HG03460 (cell line): ENCODE data around the gene OR52A5.
"Not testable (repeated sequence)": the region's sequence is repeated elsewhere in the genome, so short reads cannot be mapped to it uniquely, and the experiment has no call there.

Experiments
- ATAC-seq: cut with Tn5 transposase; IDR thresholded peaks from one replicate; pipeline ENCODE4 v1.9.1; 2021; ENCODE audit not compliant: unreplicated experiment

Gene OR52A5

DNA sequence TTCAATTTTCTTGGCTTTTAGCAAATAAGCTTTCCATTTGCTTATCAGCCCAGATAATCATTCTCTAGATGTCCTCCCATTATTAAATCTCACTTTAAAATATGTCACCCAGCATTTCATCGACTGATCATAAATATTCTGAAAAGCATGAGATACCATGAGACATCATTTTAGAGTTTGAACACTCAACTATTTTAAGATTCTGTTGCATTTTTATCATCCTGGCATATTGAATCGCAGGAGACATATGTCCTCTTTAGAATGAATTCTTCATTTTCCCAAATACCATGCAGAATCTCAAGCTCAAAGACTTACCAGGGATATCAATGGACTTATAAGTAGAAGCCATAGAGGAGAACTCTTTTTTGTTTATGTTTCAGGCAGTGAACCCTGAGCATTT lies at the start of gene OR52A5:
OR52A5 (minus strand) TSS at position 361 of the 400 bp plus-strand sequence. CDS start 5,714 bp downstream, outside the sequence.
- no peak for ATAC-seq

DNA sequence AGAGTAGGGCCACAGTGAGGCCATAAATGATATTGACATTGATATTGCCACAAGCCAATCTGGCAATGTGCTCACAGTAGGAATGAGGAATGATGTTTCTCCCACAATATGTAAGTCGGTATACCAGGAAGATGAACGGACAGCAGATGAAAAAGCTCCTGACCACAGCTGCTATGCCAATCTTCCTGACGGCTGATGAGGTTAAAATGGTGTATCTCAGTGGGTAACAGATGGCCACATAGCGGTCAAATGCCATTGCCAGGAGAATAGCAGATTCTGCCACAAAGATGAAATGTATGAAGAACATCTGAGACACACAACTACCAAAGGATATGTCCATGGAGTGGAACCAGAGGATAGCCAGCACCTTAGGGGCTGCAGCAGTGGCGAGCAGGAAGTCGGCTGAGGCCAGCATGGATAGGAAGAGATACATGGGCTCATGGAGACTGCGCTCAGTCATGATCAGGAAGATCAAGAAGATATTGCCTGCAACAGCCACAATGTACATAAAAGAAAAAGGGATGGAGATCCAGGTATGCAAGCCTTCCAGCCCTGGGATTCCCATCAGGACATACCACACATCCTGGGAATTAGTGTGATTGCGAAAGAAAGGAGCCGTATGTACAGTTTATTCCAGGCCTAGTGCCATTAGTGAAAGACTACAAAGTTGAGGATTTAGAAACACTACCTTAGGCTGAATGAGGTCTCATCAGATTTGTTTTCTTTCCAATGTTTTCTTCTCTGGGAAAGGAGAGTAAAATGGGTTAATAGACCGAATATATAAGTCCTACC lies 40.1 kb upstream of the OR52A5 start:
- no peak for ATAC-seq

GRCh38 chr11:5174934-5175333 lies 36.8 kb upstream of the OR52A5 start:
- no peak for ATAC-seq

- ATAC-seq, result no peak
Measured at GRCh38 chr11:5171856-5172255, 33.7 kb upstream of the OR52A5 start.

GRCh38 chr11:5165898-5166297 lies 27.7 kb upstream of the OR52A5 start:
- ATAC-seq, result not testable (repeated sequence)

- not testable (repeated sequence) for ATAC-seq
Measured at GRCh38 chr11:5164807-5165206, 26.7 kb upstream of the OR52A5 start.

DNA sequence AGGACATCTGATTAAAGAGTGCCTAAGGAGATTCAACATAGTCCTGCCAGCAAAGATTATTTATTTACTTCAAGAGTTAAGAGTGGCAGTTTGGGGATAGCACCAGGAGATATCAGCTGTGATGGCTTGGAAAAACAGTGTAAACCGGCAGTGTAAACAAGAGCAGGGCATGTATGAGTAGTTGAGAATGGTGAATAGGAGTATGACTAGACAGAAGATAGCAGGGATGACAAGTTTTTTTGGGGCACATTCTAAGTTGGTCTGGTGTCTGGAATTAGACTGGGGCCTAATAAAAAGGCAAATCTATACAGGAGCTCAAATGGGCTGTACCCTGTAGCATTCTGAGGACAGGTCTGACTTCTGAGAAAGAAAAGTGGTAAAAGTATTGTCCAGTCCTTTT lies 22.9 kb upstream of the OR52A5 start:
- not testable (repeated sequence) for ATAC-seq

GRCh38 chr11:5160217-5160616 lies 22.1 kb upstream of the OR52A5 start:
- ATAC-seq, result not testable (repeated sequence)

DNA sequence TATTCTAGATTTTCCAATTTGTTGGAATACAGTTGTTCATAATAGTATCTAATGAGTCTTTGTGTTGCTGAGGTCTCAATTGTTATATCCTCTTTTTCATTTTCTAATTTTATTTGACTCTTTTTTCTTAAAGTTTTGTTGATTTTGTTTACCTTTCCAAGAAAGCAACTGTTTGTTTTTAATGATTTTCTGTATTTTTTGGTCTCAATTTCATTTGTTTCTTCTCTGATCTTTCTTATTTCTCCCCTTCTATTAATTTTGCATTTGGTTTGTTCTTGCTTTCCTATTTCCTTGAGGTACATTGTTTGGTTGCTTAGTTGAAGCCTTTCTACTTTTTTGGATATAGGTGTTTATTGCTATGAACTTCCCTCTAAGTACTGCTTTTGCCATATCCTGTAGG lies 21.6 kb upstream of the OR52A5 start:
- no peak for ATAC-seq

GRCh38 chr11:5154657-5155056 lies 16.5 kb upstream of the OR52A5 start, which contains the start of gene OR52A1:
Gene OR52A1, minus strand, starts transcription at chr11:5154757. Its CDS starts 2,388 bp downstream, at chr11:5152369.
- ATAC-seq, result no peak

DNA sequence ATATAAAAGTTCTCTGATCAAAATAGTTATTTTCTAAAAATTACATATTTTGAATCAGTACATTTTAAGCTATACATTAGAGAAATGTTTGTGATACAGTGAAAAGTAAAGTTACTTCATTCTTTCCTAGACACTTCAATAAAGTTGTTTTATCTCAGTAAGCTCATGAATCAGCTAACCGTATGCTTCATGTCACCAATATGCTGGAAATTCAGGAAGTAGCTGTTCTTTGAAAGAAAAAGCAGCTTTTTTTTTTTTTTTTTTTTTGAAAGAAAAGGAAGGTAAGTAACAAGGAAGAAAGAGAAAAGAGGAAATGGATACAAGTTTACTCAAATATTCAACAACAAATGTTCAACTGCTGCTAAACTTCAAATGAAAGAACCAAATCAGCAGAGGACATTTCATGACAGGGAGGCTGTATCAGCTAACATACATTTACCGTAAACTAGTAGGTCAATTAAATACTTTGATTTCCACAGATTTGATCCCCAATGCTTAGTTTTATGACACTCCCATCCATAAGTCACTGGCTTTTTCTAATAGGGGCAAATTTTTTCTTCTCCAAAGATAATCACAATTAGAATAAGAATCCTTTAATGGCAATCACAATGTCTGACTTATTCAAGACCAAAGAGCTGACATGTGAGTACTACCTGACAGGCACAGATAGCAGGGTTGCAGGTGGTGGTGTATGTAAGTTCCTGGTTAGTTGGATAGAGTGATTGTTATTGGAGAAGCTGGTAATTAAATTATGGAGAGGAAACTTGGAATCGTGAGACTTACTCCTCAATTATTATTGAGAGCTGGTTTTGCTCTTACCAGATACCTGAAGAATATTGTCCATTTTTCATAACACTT lies 15.6 kb upstream of the OR52A5 start:
- no peak for ATAC-seq

- no peak for ATAC-seq
Measured at GRCh38 chr11:5151713-5152153, 13.6 kb upstream of the OR52A5 start.

- not testable (repeated sequence) for ATAC-seq
Measured at GRCh38 chr11:5144206-5144605, 6.0 kb upstream of the OR52A5 start.

DNA sequence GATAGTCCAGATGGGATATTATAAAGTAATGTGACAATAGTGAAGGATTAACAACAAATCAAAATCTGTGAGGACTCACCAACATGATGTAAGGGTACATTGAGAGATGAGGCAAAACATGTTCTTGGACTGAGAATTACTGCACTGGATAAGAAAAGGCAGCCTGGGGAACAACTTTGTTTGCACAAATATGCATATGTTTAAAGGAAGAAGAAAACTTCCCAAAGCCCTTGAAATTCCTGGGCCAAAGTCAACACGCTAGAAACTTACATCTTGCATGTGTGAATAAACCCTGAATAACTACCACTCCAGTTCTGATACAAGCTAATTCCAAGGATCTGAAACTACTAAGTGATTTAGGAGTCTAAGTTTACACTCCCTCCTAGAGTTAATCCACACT lies 1.1 kb downstream of the OR52A5 start:
- no peak for ATAC-seq

- ATAC-seq, result no peak
Measured at GRCh38 chr11:5136261-5136660, 1.9 kb downstream of the OR52A5 start.

GRCh38 chr11:5131584-5132335 lies 6.4 kb downstream of the OR52A5 start:
- no peak for ATAC-seq

DNA sequence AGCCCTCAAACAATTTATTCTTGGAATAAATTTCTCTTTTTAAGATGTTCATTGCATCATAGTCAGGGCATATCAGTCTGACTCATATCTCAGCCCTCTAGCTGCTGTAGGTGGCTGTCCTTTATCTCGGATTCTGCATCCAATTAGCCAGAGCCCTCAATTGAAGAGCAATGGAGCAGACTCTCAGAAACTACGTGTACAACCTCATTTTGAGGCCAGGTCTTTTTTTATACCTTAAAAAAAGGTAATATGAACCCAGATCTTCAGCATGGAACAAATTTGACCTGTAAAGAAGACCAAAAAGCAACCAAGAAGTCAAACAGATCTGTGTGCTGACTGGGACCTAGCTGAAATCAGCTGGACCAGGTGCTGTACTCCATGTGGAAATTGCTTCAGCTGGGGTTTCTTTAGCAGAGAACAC lies 8.7 kb downstream of the OR52A5 start:
- no peak for ATAC-seq

GRCh38 chr11:5124891-5125620 lies 13.1 kb downstream of the OR52A5 start:
- no peak for ATAC-seq

GRCh38 chr11:5123802-5124521 lies 14.2 kb downstream of the OR52A5 start:
- no peak for ATAC-seq

DNA sequence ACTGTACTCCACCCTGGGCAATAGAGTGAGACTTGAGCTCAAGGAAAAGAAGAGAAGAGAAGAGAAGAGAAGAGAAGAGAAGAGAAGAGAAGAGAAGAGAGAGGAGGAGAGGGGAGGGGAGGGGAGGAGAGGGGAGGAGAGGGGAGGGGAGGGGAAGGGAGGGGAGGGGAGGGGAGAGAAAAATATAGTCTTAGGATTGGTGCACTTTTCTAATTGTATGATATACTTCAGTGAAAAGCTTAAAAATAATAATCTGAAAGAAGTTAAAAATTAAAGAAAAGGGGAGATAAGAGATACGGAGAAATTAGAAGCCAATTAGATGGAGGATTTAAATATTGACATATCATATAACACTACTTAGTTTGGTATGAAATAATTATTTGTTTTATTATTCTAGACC lies 19.3 kb downstream of the OR52A5 start:
- ATAC-seq, result no peak
